Trophoblast cell (in vitro differentiated cells and primary cell): Measurements from ENCODE around the gene FUT8.
"Not testable (repeated sequence)": the region's sequence is repeated elsewhere in the genome, so short reads cannot be mapped to it uniquely, and the experiment has no call there.

ENCODE experiments used
- DNase-seq, 2 donors: peaks; one replicate each; pipeline ENCODE4 v3.0.0-alpha.2; 2016
- H2AFZ ChIP-seq: 2 replicates; pipeline ENCODE4 v1.6.1; 2013; ENCODE audit warnings: low read length, moderate library complexity, mild to moderate bottlenecking; ENCODE audit not compliant: insufficient read depth, poor library complexity
- H2AK5ac ChIP-seq: 2 replicates; pipeline ENCODE4 v1.6.1; 2013; ENCODE audit warnings: mild to moderate bottlenecking, low read length
- H2BK120ac ChIP-seq: 2 replicates; pipeline ENCODE4 v1.6.1; 2013; ENCODE audit warnings: low read length, mild to moderate bottlenecking, moderate library complexity; ENCODE audit not compliant: insufficient read depth, poor library complexity
- H2BK12ac ChIP-seq: 2 replicates; pipeline ENCODE4 v1.6.1; 2013; ENCODE audit warnings: mild to moderate bottlenecking, low read length, moderate library complexity
- H2BK5ac ChIP-seq: 2 replicates; pipeline ENCODE4 v1.6.1; 2013; ENCODE audit warnings: low read length, low read depth, moderate library complexity, mild to moderate bottlenecking; ENCODE audit not compliant: poor library complexity
- H3K14ac ChIP-seq: 2 replicates; pipeline ENCODE4 v1.6.1; 2013; ENCODE audit warnings: mild to moderate bottlenecking, low read length
- H3K18ac ChIP-seq: 2 replicates; pipeline ENCODE4 v1.6.1; 2013; ENCODE audit warnings: mild to moderate bottlenecking, low read length
- H3K23ac ChIP-seq: 2 replicates; pipeline ENCODE4 v1.6.1; 2013; ENCODE audit warnings: low read length
- H3K27ac ChIP-seq: 2 replicates; pipeline ENCODE4 v1.5.1; 2013; ENCODE audit warnings: low read depth, mild to moderate bottlenecking, inconsistent platforms, low read length, moderate library complexity
- H3K27me3 ChIP-seq: 2 replicates; pipeline ENCODE4 v1.6.1; 2013; ENCODE audit warnings: inconsistent platforms, mild to moderate bottlenecking, low read length, moderate library complexity; ENCODE audit not compliant: insufficient read depth
- H3K36me3 ChIP-seq, 2 experiments: 1 replicate in 1 of 2; 2 replicates in 1 of 2; pipeline ENCODE4 v1.6.1; 2013; ENCODE audit warnings: low read length in 2 of 2, mild to moderate bottlenecking in 2 of 2, moderate library complexity in 1 of 2; ENCODE audit not compliant: insufficient read depth in 2 of 2, control insufficient read depth in 1 of 2
- H3K4ac ChIP-seq: 2 replicates; pipeline ENCODE4 v1.6.1; 2013; ENCODE audit warnings: low read depth, mild to moderate bottlenecking, low read length, moderate library complexity
- H3K4me1 ChIP-seq, 2 experiments: 1 replicate in 1 of 2; 2 replicates in 1 of 2; pipeline ENCODE4 v1.6.1; 2013; ENCODE audit warnings: low read length in 2 of 2, mild to moderate bottlenecking in 2 of 2, moderate library complexity in 1 of 2; ENCODE audit not compliant: insufficient read depth in 2 of 2, control insufficient read depth in 1 of 2
- H3K4me2 ChIP-seq: 2 replicates; pipeline ENCODE4 v1.6.1; 2013; ENCODE audit warnings: inconsistent platforms, mild to moderate bottlenecking, low read length, moderate library complexity
- H3K4me3 ChIP-seq: 2 replicates; pipeline ENCODE4 v1.5.1; 2013; ENCODE audit warnings: mild to moderate bottlenecking, low read depth, low read length, inconsistent platforms
- H3K79me1 ChIP-seq: one replicate; pipeline ENCODE4 v1.6.1; 2013; ENCODE audit warnings: low read length
- H3K79me2 ChIP-seq: 2 replicates; pipeline ENCODE4 v1.6.1; 2013; ENCODE audit warnings: low read length, mild to moderate bottlenecking; ENCODE audit not compliant: control insufficient read depth, insufficient read depth, poor library complexity
- H3K9ac ChIP-seq: 2 replicates; pipeline ENCODE4 v1.6.1; 2013; ENCODE audit warnings: mild to moderate bottlenecking, low read length
- H3K9me3 ChIP-seq: 2 replicates; pipeline ENCODE4 v1.6.1; 2013; ENCODE audit warnings: low read depth, mild to moderate bottlenecking, control low read depth, inconsistent platforms, low read length; ENCODE audit not compliant: insufficient read depth
- H4K12ac ChIP-seq: 2 replicates; pipeline ENCODE4 v1.6.1; 2013; ENCODE audit warnings: low read depth, mild to moderate bottlenecking, low read length, moderate library complexity
- H4K8ac ChIP-seq: 2 replicates; pipeline ENCODE4 v1.6.1; 2013; ENCODE audit warnings: low read depth, mild to moderate bottlenecking, low read length, moderate library complexity
- H4K91ac ChIP-seq: one replicate; pipeline ENCODE4 v1.6.1; 2013; ENCODE audit warnings: low read depth, mild to moderate bottlenecking, low read length, moderate library complexity
- WGBS: extraction: QIAGEN DNeasy Blood & Tissue Kit; methylation state at CpG from one replicate; pipeline ENCODE4 v1.1.7; 2013; ENCODE audit warnings: missing lambda C conversion rate; ENCODE audit not compliant: insufficient read length, insufficient coverage; ENCODE audit errors: extremely low coverage; 5-methylcytosine and 5-hydroxymethylcytosine counted together

The FUT8 gene

DNA sequence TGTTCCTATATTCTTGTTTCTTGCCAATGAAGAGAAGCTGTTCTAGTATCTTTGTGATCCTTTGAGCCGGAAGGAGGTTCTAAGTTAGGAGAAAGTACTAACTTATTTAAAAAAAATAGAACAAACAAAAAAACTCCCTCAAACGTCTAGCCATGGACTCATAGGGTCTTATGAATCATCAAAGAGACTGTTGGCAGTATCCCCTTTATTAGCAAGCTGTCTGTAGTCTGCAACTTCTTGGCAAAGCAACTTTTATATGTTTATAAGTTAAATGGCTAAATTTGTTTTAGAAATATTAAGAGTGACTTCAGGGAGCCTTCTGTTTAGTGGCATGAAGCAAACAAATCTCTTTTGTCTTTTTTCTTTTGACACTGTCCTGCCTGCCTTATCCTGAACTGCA is 291.9 kb downstream of the FUT8 start:
- H3K4ac ChIP-seq, result no peak overlapping the region
- no peak overlapping the region for H3K14ac ChIP-seq
- no peak overlapping the region for H4K8ac ChIP-seq
- peaks cover 2 to 3% of the 10 kb centered on the region in 2 experiments for H3K4me1 ChIP-seq
- no peak overlapping the region for H3K23ac ChIP-seq
- no CpG with 5 or more reads among the region's 2 CpGs for WGBS
- no peak overlapping the region for H2AFZ ChIP-seq
- no peak overlapping the region for H3K18ac ChIP-seq
- peak overlapping the region; percentile 77 for H3K27ac ChIP-seq
- H3K9me3 ChIP-seq, result no peaks in the 10 kb centered on the region
- no peaks in the 10 kb centered on the region for H3K27me3 ChIP-seq
- H2BK12ac ChIP-seq, result no peak overlapping the region
- peaks cover 2% of the 10 kb centered on the region for H3K79me1 ChIP-seq
- H3K36me3 ChIP-seq, result peaks cover 0 to 2% of the 10 kb centered on the region in 2 experiments
- H3K79me2 ChIP-seq, result no peaks in the 10 kb centered on the region
- DNase-seq, result no peak
- no peak overlapping the region for H3K4me2 ChIP-seq
- H2AK5ac ChIP-seq, result no peak overlapping the region
- no peak overlapping the region for H2BK120ac ChIP-seq
- no peak overlapping the region for H3K9ac ChIP-seq
- no peak overlapping the region for H3K4me3 ChIP-seq
- no peak overlapping the region for H2BK5ac ChIP-seq
- no peak overlapping the region for H4K12ac ChIP-seq
- no peak overlapping the region for H4K91ac ChIP-seq

DNA sequence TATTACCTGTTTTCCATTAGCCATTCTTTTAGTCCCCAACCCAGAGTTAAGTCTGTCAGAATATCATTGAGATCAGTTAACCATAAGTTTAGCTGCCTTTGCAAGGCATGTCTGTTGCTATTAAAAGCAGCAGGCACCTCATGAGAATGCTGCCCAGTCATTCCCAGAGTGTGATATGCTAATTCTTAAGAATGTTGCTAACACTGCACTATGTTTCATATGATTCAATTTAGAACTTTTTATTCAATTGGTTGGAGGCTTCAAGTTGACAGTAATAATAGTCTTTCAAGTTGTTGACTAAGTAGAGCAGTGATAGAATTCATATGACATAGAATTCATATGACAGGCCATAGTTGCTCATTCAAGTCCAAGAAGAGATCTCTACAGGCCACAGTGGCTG is 292.3 kb downstream of the FUT8 start:
- Histone ChIP-seq H3K9me3 (no peaks in the 10 kb centered on the region), H3K14ac (no peak overlapping the region), H3K36me3 (peaks cover 0 to 2% of the 10 kb centered on the region in 2 experiments), H2BK5ac (no peak overlapping the region), H2BK120ac (no peak overlapping the region), H3K9ac (no peak overlapping the region), H2AFZ (no peak overlapping the region), H3K4me2 (no peak overlapping the region), H4K12ac (no peak overlapping the region), H3K23ac (no peak overlapping the region), H4K91ac (no peak overlapping the region), H3K4me1 (peaks cover 2 to 3% of the 10 kb centered on the region in 2 experiments), H3K18ac (no peak overlapping the region), H3K27me3 (no peaks in the 10 kb centered on the region), H2AK5ac (no peak overlapping the region), H3K79me2 (no peaks in the 10 kb centered on the region), H3K4ac (no peak overlapping the region), H2BK12ac (no peak overlapping the region), H3K27ac (peak overlapping the region; percentile 77), H4K8ac (no peak overlapping the region), H3K79me1 (peaks cover 2% of the 10 kb centered on the region), H3K4me3 (no peak overlapping the region)
- DNase-seq, result no peak

DNA sequence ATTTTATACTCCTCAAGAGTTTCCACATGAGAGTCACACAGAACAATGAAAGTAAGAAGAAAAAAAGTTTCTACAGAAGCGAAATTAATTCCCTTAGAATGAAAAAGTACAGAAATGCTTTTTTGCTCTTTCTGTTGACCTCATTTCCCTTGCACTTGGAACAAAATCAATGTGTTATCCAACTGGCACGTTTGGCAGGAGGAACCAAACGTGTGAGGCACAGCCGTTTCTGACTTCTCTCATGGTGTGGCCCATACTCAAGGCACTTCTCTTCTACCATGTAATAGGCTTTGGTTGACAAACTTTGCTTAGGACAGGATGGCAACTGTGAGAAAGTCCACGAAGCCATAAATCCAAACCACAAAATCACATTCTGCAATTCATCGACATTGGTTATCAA is 297.0 kb downstream of the FUT8 start:
- Histone ChIP-seq H2AK5ac (no peak overlapping the region), H3K79me1 (no peaks in the 10 kb centered on the region)
- no CpG with 5 or more reads among the region's 6 CpGs for WGBS

DNA sequence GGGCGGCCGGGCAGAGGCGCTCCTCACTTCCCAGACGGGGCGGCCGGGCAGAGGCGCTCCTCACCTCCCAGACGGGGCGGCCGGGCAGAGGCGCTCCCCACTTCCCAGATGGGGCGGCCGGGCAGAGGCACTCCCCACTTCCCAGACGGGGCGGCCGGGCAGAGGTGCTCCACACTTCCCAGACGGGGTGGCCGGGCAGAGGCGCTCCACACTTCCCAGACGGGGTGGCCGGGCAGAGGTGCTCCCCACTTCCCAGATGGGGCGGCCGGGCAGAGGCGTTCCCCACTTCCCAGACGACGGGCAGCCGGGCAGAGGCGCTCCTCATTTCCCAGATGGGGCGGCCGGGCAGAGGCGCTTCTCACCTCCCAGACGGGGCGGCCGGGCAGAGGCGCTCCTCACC is 304.3 kb downstream of the FUT8 start:
- H3K23ac ChIP-seq, H3K18ac ChIP-seq: not testable (repeated sequence)

More for the DNA sequence above, 297.0 kb downstream of the FUT8 start:
- H3K9ac ChIP-seq, result no peak overlapping the region
- H3K23ac ChIP-seq, result no peak overlapping the region
- H3K18ac ChIP-seq, result no peak overlapping the region
- H2BK120ac ChIP-seq, result no peak overlapping the region
- no peak overlapping the region for H3K4me3 ChIP-seq
- no peaks in the 10 kb centered on the region for H3K4me1 ChIP-seq
- no peak overlapping the region for H3K4me2 ChIP-seq
- no peak for DNase-seq
- H3K27ac ChIP-seq, result no peak overlapping the region
- H2BK12ac ChIP-seq, result no peak overlapping the region
- H4K8ac ChIP-seq, result no peak overlapping the region
- no peaks in the 10 kb centered on the region for H3K9me3 ChIP-seq
- H4K91ac ChIP-seq, result no peak overlapping the region
- H3K27me3 ChIP-seq, result no peaks in the 10 kb centered on the region
- H2BK5ac ChIP-seq, result no peak overlapping the region
- H3K36me3 ChIP-seq, result peaks cover 0 to 2% of the 10 kb centered on the region in 2 experiments
- no peak overlapping the region for H4K12ac ChIP-seq
- no peaks in the 10 kb centered on the region for H3K79me2 ChIP-seq
- no peak overlapping the region for H2AFZ ChIP-seq
- no peak overlapping the region for H3K4ac ChIP-seq
- no peak overlapping the region for H3K14ac ChIP-seq

More for the DNA sequence above, 304.3 kb downstream of the FUT8 start:
- H3K36me3 ChIP-seq, result peaks cover 4 to 11% of the 10 kb centered on the region in 2 experiments
- H4K91ac ChIP-seq, H3K4me3 ChIP-seq, H2AFZ ChIP-seq, H3K79me1 ChIP-seq, H3K9ac ChIP-seq, H2BK5ac ChIP-seq, H3K4ac ChIP-seq, H3K27me3 ChIP-seq, H3K4me1 ChIP-seq, H3K4me2 ChIP-seq, H2AK5ac ChIP-seq, H3K14ac ChIP-seq, H3K27ac ChIP-seq, H3K9me3 ChIP-seq, H2BK12ac ChIP-seq, H3K79me2 ChIP-seq, DNase-seq, H4K12ac ChIP-seq, H4K8ac ChIP-seq, H2BK120ac ChIP-seq: not testable (repeated sequence)
- no CpG with 5 or more reads among the region's 35 CpGs for WGBS
